D721Med (cell line): ENCODE data around the gene PIGB.
A peak's percentile ranks its signal among the peaks of the same experiment; 100 is the strongest.

ENCODE experiments used
- DNase-seq: peaks from one replicate; pipeline ENCODE4 v3.0.0; 2011; ENCODE audit warnings: low spot score; ENCODE audit not compliant: insufficient read length
- FAIRE-seq: peaks from 2 replicates; lab custom pipeline; 2011; peaks lifted over from hg19 to GRCh38; lab: Jason Lieb, UNC
- TF ChIP-seq, protein P1 (sequence below): IDR thresholded peaks from 2 replicates; pipeline ENCODE4 v1.5.1; 2012; ENCODE audit warnings: mild to moderate bottlenecking, control low read depth; ENCODE audit not compliant: insufficient read depth; ENCODE audit errors: missing control alignments

The PIGB gene

DNA sequence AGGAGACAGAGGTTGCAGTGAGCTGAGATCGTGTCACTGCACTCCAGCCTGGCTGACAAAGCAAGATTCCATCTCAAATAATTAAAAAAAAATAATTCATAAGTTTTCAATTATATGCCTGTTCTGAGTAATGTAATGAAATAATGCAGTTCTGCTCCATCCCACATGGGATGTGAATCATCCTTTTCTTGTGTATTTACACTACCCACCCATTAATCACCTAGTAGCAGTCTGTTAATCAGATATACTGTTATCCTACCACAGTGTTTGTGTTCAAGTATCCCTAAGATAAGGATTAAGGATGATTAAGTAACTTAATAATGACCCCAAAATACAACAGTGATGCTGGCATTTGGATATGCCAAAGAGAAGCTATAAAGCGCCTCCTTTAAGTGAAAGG, 38.8 kb downstream of the PIGB start:
- FAIRE-seq = peak; percentile 56
- TF ChIP-seq, protein P1, sequence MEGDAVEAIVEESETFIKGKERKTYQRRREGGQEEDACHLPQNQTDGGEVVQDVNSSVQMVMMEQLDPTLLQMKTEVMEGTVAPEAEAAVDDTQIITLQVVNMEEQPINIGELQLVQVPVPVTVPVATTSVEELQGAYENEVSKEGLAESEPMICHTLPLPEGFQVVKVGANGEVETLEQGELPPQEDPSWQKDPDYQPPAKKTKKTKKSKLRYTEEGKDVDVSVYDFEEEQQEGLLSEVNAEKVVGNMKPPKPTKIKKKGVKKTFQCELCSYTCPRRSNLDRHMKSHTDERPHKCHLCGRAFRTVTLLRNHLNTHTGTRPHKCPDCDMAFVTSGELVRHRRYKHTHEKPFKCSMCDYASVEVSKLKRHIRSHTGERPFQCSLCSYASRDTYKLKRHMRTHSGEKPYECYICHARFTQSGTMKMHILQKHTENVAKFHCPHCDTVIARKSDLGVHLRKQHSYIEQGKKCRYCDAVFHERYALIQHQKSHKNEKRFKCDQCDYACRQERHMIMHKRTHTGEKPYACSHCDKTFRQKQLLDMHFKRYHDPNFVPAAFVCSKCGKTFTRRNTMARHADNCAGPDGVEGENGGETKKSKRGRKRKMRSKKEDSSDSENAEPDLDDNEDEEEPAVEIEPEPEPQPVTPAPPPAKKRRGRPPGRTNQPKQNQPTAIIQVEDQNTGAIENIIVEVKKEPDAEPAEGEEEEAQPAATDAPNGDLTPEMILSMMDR = no peak
- no peak for DNase-seq

DNA sequence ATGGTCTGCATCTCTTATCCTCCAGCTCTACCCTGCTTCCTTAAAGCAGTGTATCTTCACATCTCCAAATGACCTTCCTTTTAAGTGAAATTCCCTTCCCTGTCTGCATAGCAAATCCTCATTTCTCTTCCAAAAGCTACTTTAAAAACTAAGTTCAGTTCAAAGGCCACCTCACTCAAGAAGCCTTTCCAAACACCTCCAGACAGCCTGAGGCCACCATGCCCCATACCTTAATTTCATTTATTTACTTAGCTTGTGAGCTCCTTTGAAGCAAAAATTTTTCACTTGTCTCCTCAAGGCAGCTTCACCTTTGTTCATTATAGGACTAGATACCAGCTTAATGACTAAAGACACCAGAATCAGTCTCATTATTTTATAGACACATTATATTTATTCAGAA, 39.4 kb downstream of the PIGB start:
- DNase-seq = no peak
- no peak for FAIRE-seq
- TF ChIP-seq, protein P1 = no peak

DNA sequence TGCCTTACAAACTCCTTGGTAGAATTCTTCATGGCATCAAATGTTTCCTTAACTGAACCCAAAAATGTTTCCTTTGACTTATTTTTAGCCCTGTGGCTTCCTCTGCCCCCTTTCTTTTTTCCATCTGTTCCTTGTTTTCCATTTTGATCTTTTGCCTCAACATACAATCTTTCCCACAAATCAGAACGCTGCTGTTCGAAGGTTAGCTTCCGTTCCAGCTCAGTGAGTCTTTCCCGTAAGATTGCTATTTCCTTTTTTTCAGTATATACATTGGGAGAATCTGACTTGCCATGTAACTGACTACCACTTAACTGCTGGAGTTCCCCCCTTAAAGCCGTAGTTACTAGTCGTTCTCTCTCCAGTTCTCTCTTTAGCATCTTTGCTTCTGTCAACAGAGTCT, 41.2 kb downstream of the PIGB start:
- FAIRE-seq = no peak
- TF ChIP-seq, protein P1 = no peak
- no peak for DNase-seq

DNA sequence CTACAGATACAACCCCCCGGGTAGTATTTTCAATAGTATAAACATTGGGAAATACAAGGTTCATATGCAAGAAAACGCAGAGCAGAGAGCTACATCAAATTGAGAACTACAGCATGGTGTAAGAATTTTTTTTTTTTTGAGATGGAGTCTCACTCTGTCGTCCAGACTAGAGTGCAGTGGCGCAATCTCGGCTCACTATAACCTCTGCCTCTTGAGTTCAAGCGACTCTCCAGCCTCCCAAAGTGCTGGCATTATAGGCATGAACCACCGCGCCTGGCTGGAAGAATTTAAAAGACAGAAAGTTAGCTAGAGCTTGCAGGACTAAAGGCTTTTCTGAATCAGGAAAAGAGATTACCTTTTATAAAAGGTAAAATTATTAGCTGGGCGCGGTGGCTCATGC, 42.0 kb downstream of the PIGB start:
- DNase-seq (no peak), FAIRE-seq (no peak)
- TF ChIP-seq, protein P1 = no peak

DNA sequence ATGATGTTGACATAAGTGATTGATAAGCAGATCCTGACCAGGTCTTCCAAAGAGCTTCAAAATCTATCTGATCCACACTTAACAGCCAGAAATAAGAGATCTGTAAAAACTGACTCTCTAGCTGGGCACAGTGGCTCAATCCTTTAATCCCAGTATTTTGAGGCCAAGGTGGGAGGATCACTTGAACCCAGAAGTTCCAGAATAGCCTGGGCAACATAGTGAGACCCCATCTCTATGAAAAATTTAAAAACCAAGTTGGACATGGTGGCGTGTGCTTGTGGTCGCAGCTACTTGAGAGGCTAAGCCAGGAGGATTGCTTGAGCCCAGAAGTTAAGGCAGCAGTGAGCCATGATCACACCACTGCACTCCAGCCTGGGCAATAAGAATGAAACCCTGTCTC, 43.6 kb downstream of the PIGB start:
- DNase-seq (no peak), FAIRE-seq (no peak)
- TF ChIP-seq, protein P1 = no peak

DNA sequence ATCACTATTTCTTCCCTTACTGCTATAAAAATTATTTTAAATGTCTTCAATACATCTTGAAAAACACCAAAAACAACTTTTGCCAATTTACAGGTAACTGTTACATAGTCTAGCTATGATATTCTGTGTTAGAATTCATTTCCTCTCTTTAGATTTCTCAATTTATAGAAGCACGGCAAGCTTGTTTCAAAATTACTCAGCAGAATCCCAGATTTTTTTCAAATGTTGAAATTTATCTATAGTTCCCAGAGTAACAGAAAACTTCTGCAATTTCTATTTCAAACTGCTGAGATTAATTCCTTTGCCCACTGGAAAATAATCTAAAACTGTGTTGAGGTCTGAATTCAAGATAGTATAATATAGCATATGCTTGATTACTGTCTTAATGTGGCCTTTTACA, 48.0 kb downstream of the PIGB start:
- TF ChIP-seq, protein P1 = no peak
- DNase-seq (no peak), FAIRE-seq (no peak)

DNA sequence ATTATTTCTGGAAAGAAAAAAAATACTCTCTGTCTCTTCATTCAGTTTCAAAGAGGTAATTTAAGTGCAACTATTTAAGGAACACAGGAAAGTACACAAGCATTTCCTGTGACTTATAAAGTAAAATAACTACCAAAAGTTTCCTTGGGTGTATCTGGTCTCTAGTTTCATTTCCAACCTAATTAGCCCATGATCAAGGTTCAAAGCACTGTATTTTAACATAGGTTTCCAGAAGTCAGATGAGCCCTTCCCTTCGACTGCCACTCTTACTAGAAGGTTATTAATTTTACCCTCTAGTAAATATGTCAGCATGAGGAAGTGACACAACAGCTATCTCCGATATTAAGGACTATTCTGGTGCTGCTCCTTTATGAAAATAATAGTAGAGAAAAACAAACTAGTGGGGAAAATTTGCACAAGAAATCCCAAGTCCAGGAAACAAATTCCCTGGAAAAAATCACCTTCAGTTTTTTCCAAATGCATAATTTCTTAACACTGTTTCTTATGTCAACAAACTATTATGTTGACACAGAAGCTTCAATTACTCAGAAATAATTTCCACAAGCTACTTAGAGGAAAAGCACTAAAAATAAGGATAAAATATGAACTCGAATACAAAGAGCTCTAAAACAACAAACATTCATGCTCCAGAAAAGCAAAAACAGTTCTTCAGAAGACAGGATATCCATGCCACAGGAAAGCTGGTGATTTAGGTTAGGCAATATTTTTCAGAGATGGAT, 53.8 kb downstream of the PIGB start:
- no peak for DNase-seq
- TF ChIP-seq, protein P1 = no peak
- no peak for FAIRE-seq
